BLaER1 treated with 17β-estradiol and CSF1 and Interleukin-3, amounts not matched to agents 10 nM and 100 nM (cell line): ENCODE data around the gene ZFYVE1.

ENCODE experiments used
- H3K27ac ChIP-seq, 11 experiments: shearing (Covaris generic); formaldehyde crosslinking; 2 replicates each; pipeline ENCODE4 v1.8.1; 2022
- H3K27me3 ChIP-seq, 11 experiments: shearing (Covaris generic); formaldehyde crosslinking; 2 replicates each; pipeline ENCODE4 v1.8.1; 2022
- H3K36me3 ChIP-seq, 11 experiments: shearing (Covaris generic); formaldehyde crosslinking; 2 replicates each; pipeline ENCODE4 v1.8.1; 2022
- H3K4me1 ChIP-seq, 10 experiments: shearing (Covaris generic); formaldehyde crosslinking; 2 replicates each; pipeline ENCODE4 v1.8.1; 2022
- H3K4me2 ChIP-seq, 11 experiments: shearing (Covaris generic); formaldehyde crosslinking; 2 replicates each; pipeline ENCODE4 v1.8.1; 2022
- H3K4me3 ChIP-seq, 10 experiments: shearing (Covaris generic); formaldehyde crosslinking; 2 replicates each; pipeline ENCODE4 v1.8.1; 2022
- H3K9ac ChIP-seq, 11 experiments: shearing (Covaris generic); formaldehyde crosslinking; 2 replicates each; pipeline ENCODE4 v1.8.1; 2022
- H3K9me3 ChIP-seq, 11 experiments: shearing (Covaris generic); formaldehyde crosslinking; replicated peaks in 1 of 11; 2 replicates each; pipeline ENCODE4 v1.8.1; 2022
- H4K20me1 ChIP-seq, 11 experiments: shearing (Covaris generic); formaldehyde crosslinking; 2 replicates each; pipeline ENCODE4 v1.8.1; 2022
- Cebpa-rat ChIP-seq, 11 experiments: shearing (Covaris generic); IDR thresholded peaks; 2 replicates each; pipeline ENCODE4 v1.8.1; 2022

Gene ZFYVE1, protein sequence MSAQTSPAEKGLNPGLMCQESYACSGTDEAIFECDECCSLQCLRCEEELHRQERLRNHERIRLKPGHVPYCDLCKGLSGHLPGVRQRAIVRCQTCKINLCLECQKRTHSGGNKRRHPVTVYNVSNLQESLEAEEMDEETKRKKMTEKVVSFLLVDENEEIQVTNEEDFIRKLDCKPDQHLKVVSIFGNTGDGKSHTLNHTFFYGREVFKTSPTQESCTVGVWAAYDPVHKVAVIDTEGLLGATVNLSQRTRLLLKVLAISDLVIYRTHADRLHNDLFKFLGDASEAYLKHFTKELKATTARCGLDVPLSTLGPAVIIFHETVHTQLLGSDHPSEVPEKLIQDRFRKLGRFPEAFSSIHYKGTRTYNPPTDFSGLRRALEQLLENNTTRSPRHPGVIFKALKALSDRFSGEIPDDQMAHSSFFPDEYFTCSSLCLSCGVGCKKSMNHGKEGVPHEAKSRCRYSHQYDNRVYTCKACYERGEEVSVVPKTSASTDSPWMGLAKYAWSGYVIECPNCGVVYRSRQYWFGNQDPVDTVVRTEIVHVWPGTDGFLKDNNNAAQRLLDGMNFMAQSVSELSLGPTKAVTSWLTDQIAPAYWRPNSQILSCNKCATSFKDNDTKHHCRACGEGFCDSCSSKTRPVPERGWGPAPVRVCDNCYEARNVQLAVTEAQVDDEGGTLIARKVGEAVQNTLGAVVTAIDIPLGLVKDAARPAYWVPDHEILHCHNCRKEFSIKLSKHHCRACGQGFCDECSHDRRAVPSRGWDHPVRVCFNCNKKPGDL

DNA sequence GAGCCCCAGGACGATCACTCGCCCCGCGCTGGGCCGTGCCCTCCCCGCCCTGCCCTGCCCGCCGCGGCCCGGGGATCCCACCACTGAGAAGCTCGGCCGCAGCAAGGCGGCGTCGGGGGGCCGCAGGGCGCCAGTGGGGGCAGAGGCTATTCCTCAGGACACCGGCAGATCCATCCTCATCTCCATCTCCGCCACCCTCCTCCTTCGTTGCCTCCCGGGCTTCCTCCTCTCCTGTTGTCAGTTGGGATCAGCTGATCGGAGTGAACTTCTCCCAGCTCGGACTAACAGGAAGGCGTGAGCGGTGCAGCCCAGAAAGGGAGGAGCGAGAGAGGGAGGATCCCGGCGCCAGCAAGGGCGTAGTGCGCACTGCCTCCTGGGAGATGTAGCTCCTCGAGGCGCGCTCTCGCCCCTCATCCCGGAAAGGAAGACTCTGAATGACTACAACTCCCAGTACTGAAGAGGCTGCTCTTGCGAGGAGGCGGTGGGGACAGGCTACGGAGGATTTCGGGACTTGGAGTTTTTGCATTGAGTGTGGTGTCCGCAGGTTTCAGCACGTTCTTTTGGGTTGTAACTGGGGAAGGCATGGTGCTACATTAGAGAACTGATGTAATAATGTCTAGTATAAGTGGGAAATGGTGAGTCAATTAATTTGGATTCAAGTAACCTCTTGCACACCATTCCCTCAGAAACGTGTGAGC, at the start of gene ZFYVE1:
TSS of gene ZFYVE1 (minus strand) at position 262 of the 698 bp plus-strand sequence. CDS start 2,598 bp downstream, outside the sequence.
- H3K27ac ChIP-seq: peak within 1 kb of the TSS; percentile 59 to 88 (median 71)

GRCh38 chr14:73069585-73069984, 42.7 kb upstream of the ZFYVE1 start:
- TF ChIP-seq Cebpa-rat (IDR thresholded peaks at IDR 0.05): no peak
- Histone ChIP-seq H4K20me1 (peaks cover 100% of the 10 kb centered on the region in 11 experiments), H3K27ac (no peak overlapping the region), H3K4me3 (no peak overlapping the region), H3K4me2 (no peak overlapping the region), H3K36me3 (peaks cover 88 to 100% (median 99%) of the 10 kb centered on the region in 11 experiments), H3K27me3 (no peaks in the 10 kb centered on the region), H3K4me1 (no peaks in the 10 kb centered on the region), H3K9ac (no peak overlapping the region), H3K9me3 (no peaks in the 10 kb centered on the region)

More for the DNA sequence above, at the start of gene ZFYVE1:
- TF ChIP-seq Cebpa-rat (IDR thresholded peaks at IDR 0.05): no peak
- Histone ChIP-seq H3K27me3 (no peaks in the 10 kb centered on the region), H4K20me1 (peaks cover 0 to 37% (median 15%) of the 10 kb centered on the region in 11 experiments; a peak in 13 of 22 replicates), H3K9me3 (no peaks in the 10 kb centered on the region), H3K9ac (peak within 1 kb of the TSS; percentile 79 to 88 (median 85)), H3K4me2 (peak within 1 kb of the TSS; percentile 67 to 97 (median 86)), H3K36me3 (peaks cover 19 to 25% (median 23%) of the 10 kb centered on the region in 11 experiments), H3K4me3 (peak within 1 kb of the TSS; percentile 70 to 88 (median 76)), H3K4me1 (peaks cover 31 to 44% (median 41%) of the 10 kb centered on the region in 10 experiments)

DNA sequence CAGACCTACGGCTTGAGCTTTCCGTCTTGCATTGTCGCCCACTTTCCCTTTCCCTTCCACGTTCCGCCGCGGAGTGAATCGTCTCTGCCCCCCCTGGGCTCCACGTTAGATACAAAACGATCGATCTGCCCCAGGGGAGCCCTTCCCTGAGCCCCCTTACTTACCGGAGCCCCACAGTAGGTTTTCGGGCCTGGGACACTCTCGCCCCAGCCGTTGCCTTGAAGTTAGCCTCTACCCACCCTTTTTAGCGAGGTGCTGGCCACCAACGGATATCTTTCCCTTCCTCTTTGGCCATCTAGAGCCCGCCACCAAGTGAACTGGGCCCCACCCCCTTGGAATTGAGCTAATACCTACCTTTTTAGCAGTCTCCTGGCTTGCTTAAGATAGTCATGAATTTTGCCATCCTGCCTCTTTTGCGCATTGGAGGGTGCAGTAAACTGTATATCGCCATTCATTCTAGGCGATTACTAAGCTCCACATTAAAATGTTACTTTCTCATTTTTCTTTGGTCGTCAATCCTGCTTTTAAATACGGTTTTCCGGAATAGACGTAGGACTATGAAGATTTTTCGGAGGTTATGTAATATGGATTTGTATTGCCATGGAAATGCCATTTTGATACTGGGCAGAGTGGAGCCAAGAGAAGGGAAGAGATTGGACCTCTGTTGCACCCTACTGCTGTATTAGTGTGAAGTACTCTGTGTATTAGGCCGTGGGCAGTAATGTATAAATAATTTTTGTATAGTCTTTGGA, 32.2 kb upstream of the ZFYVE1 start:
- H3K4me1 ChIP-seq: peaks cover 24 to 37% (median 30%) of the 10 kb centered on the region in 10 experiments
- peak overlapping the region; percentile 91 to 97 (median 96) for H3K27ac ChIP-seq
- H3K9ac ChIP-seq: peak overlapping the region; percentile 93 to 99 (median 97)
- H3K4me3 ChIP-seq: peak overlapping the region; percentile 82 to 100 (median 94)
- H3K4me2 ChIP-seq: peak overlapping the region; percentile 68 to 95 (median 83)
- H3K27me3 ChIP-seq: no peaks in the 10 kb centered on the region
- peaks cover 26 to 44% (median 41%) of the 10 kb centered on the region in 11 experiments; a peak in 21 of 22 replicates for H3K36me3 ChIP-seq
- H3K9me3 ChIP-seq: no peaks in the 10 kb centered on the region
- TF ChIP-seq Cebpa-rat (IDR thresholded peaks at IDR 0.05): no peak
- peaks cover 43 to 54% (median 52%) of the 10 kb centered on the region in 11 experiments for H4K20me1 ChIP-seq

DNA sequence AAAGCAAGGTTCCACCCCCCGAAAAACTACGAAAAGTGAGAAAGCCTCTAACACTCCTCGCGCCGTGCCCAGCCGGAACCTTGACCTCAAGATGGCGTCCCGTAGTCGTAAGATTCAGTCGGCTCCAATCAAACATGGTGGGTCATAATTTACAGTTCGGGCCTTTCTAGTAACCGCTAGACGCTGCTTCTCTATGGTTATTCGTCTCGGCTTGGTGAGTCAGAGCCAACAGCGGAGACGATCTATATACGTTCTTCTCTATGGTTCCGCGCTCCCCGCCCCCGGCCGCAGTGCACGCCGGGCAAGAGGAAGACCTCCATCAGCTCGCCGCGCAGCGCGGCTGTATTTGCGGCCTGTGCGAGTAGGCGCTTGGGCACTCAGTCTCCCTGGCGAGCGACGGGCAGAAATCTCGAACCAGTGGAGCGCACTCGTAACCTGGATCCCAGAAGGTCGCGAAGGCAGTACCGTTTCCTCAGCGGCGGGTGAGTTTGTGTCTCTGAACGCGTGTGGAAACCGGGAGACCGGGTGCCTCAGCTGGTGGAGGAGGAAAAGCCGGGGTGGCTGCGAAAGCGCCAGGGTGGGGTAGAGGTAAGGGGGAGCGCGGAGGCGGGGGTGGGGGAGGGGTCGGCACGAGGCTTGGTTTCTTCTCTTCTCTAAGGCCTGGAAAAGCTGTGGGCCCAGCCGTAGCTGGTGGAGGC, 31.5 kb upstream of the ZFYVE1 start, which contains the start of gene RBM25:
TSS of gene RBM25 (plus strand) at position 311 of the 698 bp plus-strand sequence. CDS start 13,108 bp downstream, outside the sequence.
- peaks cover 19 to 37% (median 34%) of the 10 kb centered on the region in 11 experiments; a peak in 21 of 22 replicates for H3K36me3 ChIP-seq
- no peak for TF ChIP-seq Cebpa-rat (IDR thresholded peaks at IDR 0.05)

DNA sequence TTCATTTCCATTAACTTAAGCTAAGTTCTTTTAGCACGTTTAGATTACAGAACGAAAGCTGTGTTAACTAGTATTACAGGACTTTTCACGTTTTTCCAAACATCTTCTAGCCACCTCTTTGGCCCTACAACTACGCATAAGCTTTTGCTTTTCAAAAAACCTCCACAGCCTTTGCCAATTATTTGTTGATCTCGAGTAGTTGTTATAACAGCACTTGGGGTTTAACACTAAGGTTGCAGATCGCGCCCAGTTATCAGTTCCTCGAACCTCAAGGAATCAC, 31.0 kb upstream of the ZFYVE1 start:
- peak overlapping the region; percentile 65 to 89 (median 78) for H3K4me2 ChIP-seq
- peaks cover 24 to 37% (median 30%) of the 10 kb centered on the region in 10 experiments for H3K4me1 ChIP-seq
- TF ChIP-seq Cebpa-rat (IDR thresholded peaks at IDR 0.05): no peak
- H3K9me3 ChIP-seq: no peaks in the 10 kb centered on the region
- H3K9ac ChIP-seq: peak overlapping the region; percentile 93 to 99 (median 97)
- peaks cover 14 to 32% (median 29%) of the 10 kb centered on the region in 11 experiments; a peak in 21 of 22 replicates for H3K36me3 ChIP-seq
- H4K20me1 ChIP-seq: peaks cover 31 to 42% (median 40%) of the 10 kb centered on the region in 11 experiments
- H3K27me3 ChIP-seq: no peaks in the 10 kb centered on the region
- peak overlapping the region; percentile 91 to 97 (median 96) for H3K27ac ChIP-seq
- peak overlapping the region; percentile 82 to 100 (median 94) for H3K4me3 ChIP-seq

More for the DNA sequence above, 31.5 kb upstream of the ZFYVE1 start, which contains the start of gene RBM25:
- H3K27me3 ChIP-seq: no peaks in the 10 kb centered on the region
- peak within 1 kb of the TSS; percentile 68 to 95 (median 84) for H3K4me2 ChIP-seq
- H3K9me3 ChIP-seq: no peaks in the 10 kb centered on the region
- peaks cover 36 to 47% (median 45%) of the 10 kb centered on the region in 11 experiments for H4K20me1 ChIP-seq
- peak within 1 kb of the TSS; percentile 82 to 100 (median 94) for H3K4me3 ChIP-seq
- H3K4me1 ChIP-seq: peaks cover 24 to 37% (median 30%) of the 10 kb centered on the region in 10 experiments
- H3K9ac ChIP-seq: peak within 1 kb of the TSS; percentile 93 to 99 (median 97)
- H3K27ac ChIP-seq: peak within 1 kb of the TSS; percentile 91 to 97 (median 96)

- Histone ChIP-seq H3K4me3 (no peak overlapping the region), H3K27me3 (no peaks in the 10 kb centered on the region), H4K20me1 (peaks cover 5 to 16% (median 13%) of the 10 kb centered on the region in 11 experiments; a peak in 21 of 22 replicates), H3K9me3 (no peaks in the 10 kb centered on the region), H3K36me3 (peaks cover 0 to 6% (median 4%) of the 10 kb centered on the region in 11 experiments; a peak in 7 of 22 replicates), H3K4me2 (no peak overlapping the region), H3K9ac (no peak overlapping the region), H3K4me1 (peaks cover 10 to 15% (median 13%) of the 10 kb centered on the region in 10 experiments), H3K27ac (no peak overlapping the region)
- TF ChIP-seq Cebpa-rat (IDR thresholded peaks at IDR 0.05): no peak
Measured at GRCh38 chr14:73055251-73055650, 28.3 kb upstream of the ZFYVE1 start.

DNA sequence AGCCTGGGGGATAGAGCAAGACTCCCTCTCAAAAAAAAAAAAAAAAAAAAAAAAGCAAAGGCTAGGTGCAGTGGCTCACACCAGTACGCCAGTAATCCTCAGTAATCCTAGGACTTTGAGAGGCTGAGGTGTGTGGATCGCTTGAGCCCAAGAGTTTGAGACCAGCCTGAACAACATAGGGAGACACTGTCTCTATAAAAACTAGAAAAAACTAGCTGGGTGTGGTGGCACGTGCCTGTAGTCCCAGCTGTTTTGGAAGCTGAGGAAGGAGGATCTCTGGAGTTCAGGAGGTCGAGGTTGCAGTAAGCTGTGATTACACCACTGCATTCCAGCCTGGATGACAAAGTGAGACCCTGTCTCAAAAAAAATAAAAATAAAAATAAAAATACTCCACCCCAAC, 22.5 kb upstream of the ZFYVE1 start:
- H3K27me3 ChIP-seq: no peaks in the 10 kb centered on the region
- no peak for TF ChIP-seq Cebpa-rat (IDR thresholded peaks at IDR 0.05)
- H3K9ac ChIP-seq: no peak overlapping the region
- H3K4me3 ChIP-seq: no peak overlapping the region
- H3K9me3 ChIP-seq: no peaks in the 10 kb centered on the region
- no peak overlapping the region for H3K27ac ChIP-seq
- H4K20me1 ChIP-seq: no peaks in the 10 kb centered on the region
- H3K4me1 ChIP-seq: peaks cover 0 to 12% (median 0%) of the 10 kb centered on the region in 10 experiments; a peak in 1 of 20 replicates
- H3K36me3 ChIP-seq: no peaks in the 10 kb centered on the region
- no peak overlapping the region for H3K4me2 ChIP-seq
